Transverse colon (tissue), 3 donors: ENCODE measurements around the gene MAN2B1.

ENCODE experiments used
- POLR2A ChIP-seq: fragments of 450-650 bp; IDR thresholded peaks from one replicate; pipeline ENCODE4 v1.6.1; 2016; ENCODE audit warnings: antibody characterized with exemption, mild to moderate bottlenecking, moderate library complexity
- POLR2AphosphoS5 ChIP-seq, 3 donors: sonication (generic); formaldehyde crosslinking; IDR thresholded peaks; one replicate each; pipeline ENCODE4 v1.6.1; 2016; ENCODE audit warnings: antibody characterized with exemption in 3 of 3

DNA sequence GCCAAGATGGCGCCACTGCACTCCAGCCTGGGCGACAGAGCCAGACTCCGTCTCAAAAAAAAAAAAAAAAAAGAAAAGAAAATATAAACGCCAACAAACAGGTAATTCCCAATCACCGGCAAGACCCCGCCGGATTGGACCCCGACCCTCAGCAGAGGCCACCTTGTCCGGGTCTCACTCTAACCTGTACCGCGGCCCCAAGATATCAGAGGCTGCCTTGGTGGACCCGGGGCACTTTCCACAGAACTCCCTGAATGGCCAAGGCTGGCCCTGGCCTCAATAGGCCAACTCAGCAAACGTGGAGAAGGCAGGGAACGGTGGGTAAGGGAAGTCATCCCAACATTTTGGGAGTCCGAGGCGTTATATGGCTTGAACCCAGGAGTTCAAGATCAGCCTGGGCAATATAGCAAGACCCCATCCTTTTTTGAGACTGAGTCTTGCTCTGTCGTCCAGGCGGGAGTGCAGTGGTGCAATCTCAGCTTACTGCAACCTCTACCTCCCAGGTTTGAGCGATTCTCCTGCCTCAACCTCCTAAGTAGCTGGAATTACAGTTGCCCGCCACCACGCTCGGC, 27.8 kb downstream of the MAN2B1 start:
- TF ChIP-seq POLR2A: no peak
- TF ChIP-seq POLR2AphosphoS5 (IDR thresholded peaks at IDR 0.05): no peak
